Ecto neural progenitor cell (in vitro differentiated cells): ENCODE data around the gene MTFR2.

Experiments
- DNase-seq: peaks from one replicate; pipeline ENCODE4 v3.0.0-alpha.2; 2018; ENCODE audit warnings: low spot score

MTFR2 gene

GRCh38 chr6:136184738-136185137 is 65.4 kb downstream of the MTFR2 start:
- no peak for DNase-seq

- DNase-seq, result no peak
These were observed 68.2 kb downstream of the MTFR2 start for GRCh38 chr6:136181861-136182260.

GRCh38 chr6:136181512-136181833 is 68.6 kb downstream of the MTFR2 start:
- DNase-seq, result no peak
